Neural progenitor cell (in vitro differentiated cells): ENCODE results near the gene DTYMK.

Experiments
- CTCF ChIP-seq: fragments of 200-600 bp; sonication (generic); IDR thresholded peaks from 2 replicates; pipeline ENCODE4 v1.5.1; 2017; ENCODE audit warnings: antibody characterized with exemption, mild to moderate bottlenecking
- EZH2 ChIP-seq: fragments of 200-600 bp; sonication (generic); IDR thresholded peaks from 2 replicates; pipeline ENCODE4 v1.6.1; 2017; ENCODE audit warnings: antibody characterized with exemption, mild to moderate bottlenecking, moderate library complexity
- EZH2phosphoT487 ChIP-seq: fragments of 200-600 bp; sonication (generic); IDR thresholded peaks from 2 replicates; pipeline ENCODE4 v1.6.1; 2017; ENCODE audit warnings: antibody characterized with exemption

GRCh38 chr2:241627675-241628074 lies 58.9 kb downstream of the DTYMK start:
- no peak for TF ChIP-seq EZH2
- no peak for TF ChIP-seq CTCF
- no peak for TF ChIP-seq EZH2phosphoT487
